Neural progenitor cell (in vitro differentiated cells): Measurements from ENCODE around the gene LHFPL2. TPM values are rescaled to one million over a fixed set of nuclear protein-coding genes. Genes with fewer than 3 reads are reported as not detected.
"Not testable (repeated sequence)": the region's sequence is repeated elsewhere in the genome, so short reads cannot be mapped to it uniquely, and the experiment has no call there.

Experiments
- DNase-seq: peaks from one replicate; pipeline ENCODE4 v3.0.0-alpha.2; 2016; ENCODE audit warnings: low spot score
- H2AFZ ChIP-seq: fragments of 200-600 bp; sonication (generic); replicated peaks from 2 replicates; pipeline ENCODE4 v1.6.1; 2016; ENCODE audit warnings: antibody characterized with exemption
- H3F3A ChIP-seq: fragments of 200-600 bp; sonication (generic); 2 replicates; pipeline ENCODE4 v1.6.1; 2016; ENCODE audit warnings: antibody characterized with exemption, low read depth
- H3K27ac ChIP-seq: fragments of 200-600 bp; sonication (generic); 2 replicates; pipeline ENCODE4 v1.5.1; 2016; ENCODE audit warnings: mild to moderate bottlenecking
- H3K27me3 ChIP-seq: fragments of 200-600 bp; sonication (generic); 2 replicates; pipeline ENCODE4 v1.6.1; 2016; ENCODE audit warnings: mild to moderate bottlenecking, moderate library complexity
- H3K36me3 ChIP-seq: fragments of 200-600 bp; sonication (generic); 2 replicates; pipeline ENCODE4 v1.5.1; 2016
- H3K4me1 ChIP-seq: fragments of 200-600 bp; sonication (generic); 2 replicates; pipeline ENCODE4 v1.6.1; 2016; ENCODE audit warnings: mixed run types
- H3K4me2 ChIP-seq: fragments of 200-600 bp; sonication (generic); 2 replicates; pipeline ENCODE4 v1.6.1; 2016
- H3K4me3 ChIP-seq: fragments of 200-600 bp; sonication (generic); 2 replicates; pipeline ENCODE4 v1.5.1; 2016
- H3K79me2 ChIP-seq: fragments of 200-600 bp; sonication (generic); 2 replicates; pipeline ENCODE4 v1.6.1; 2016; ENCODE audit warnings: low read depth
- H3K9ac ChIP-seq: fragments of 200-600 bp; sonication (generic); 2 replicates; pipeline ENCODE4 v1.6.1; 2016
- H3K9me3 ChIP-seq: fragments of 200-600 bp; sonication (generic); 2 replicates; pipeline ENCODE4 v1.5.1; 2016; ENCODE audit warnings: low read depth
- H4K20me1 ChIP-seq: fragments of 200-600 bp; sonication (generic); 2 replicates; pipeline ENCODE4 v1.6.1; 2016; ENCODE audit warnings: low read depth
- H3K27ac Mint-ChIP-seq: 3 replicates; pipeline ENCODE4 v1.8.0; 2021; ENCODE audit warnings: mixed read lengths
- H3K27me3 Mint-ChIP-seq: 2 replicates; pipeline ENCODE4 v1.8.0; 2022; ENCODE audit warnings: low read depth, mild to moderate bottlenecking, inconsistent platforms, moderate library complexity, mixed read lengths; ENCODE audit not compliant: insufficient read depth
- H3K36me3 Mint-ChIP-seq: 3 replicates; pipeline ENCODE4 v1.8.0; 2021; ENCODE audit warnings: mixed read lengths
- H3K4me1 Mint-ChIP-seq: 3 replicates; pipeline ENCODE4 v1.8.0; 2021; ENCODE audit warnings: mixed read lengths
- H3K4me3 Mint-ChIP-seq: 3 replicates; pipeline ENCODE4 v1.8.0; 2021; ENCODE audit warnings: mild to moderate bottlenecking, moderate library complexity, mixed read lengths
- H3K9me3 Mint-ChIP-seq: 3 replicates; pipeline ENCODE4 v1.8.0; 2020; ENCODE audit warnings: mixed read lengths
- CTCF ChIP-seq: fragments of 200-600 bp; sonication (generic); IDR thresholded peaks from 2 replicates; pipeline ENCODE4 v1.5.1; 2017; ENCODE audit warnings: antibody characterized with exemption, mild to moderate bottlenecking
- EZH2 ChIP-seq: fragments of 200-600 bp; sonication (generic); IDR thresholded peaks from 2 replicates; pipeline ENCODE4 v1.6.1; 2017; ENCODE audit warnings: antibody characterized with exemption, mild to moderate bottlenecking, moderate library complexity
- EZH2phosphoT487 ChIP-seq: fragments of 200-600 bp; sonication (generic); IDR thresholded peaks from 2 replicates; pipeline ENCODE4 v1.6.1; 2017; ENCODE audit warnings: antibody characterized with exemption
- total RNA-seq: library from RNA; depleted of rRNA; stranded (reverse); fragments of >200 nt; gene quantifications from 2 replicates; pipeline ENCODE4 v1.2.3, GENCODE V29; 2015; ENCODE audit warnings: low replicate concordance

LHFPL2 gene
- total RNA-seq, 1 donor from 2014 or later = 21.1 TPM

GRCh38 chr5:78679905-78680304 lies 31.3 kb upstream of the LHFPL2 start:
- H3K4me1 Mint-ChIP-seq = no peaks in the 10 kb centered on the region
- H2AFZ ChIP-seq = no peak overlapping the region
- H3K27ac ChIP-seq = no peak overlapping the region
- no peak overlapping the region for H3K4me2 ChIP-seq
- H3F3A ChIP-seq = no peaks in the 10 kb centered on the region
- no peaks in the 10 kb centered on the region for H3K9me3 ChIP-seq
- peaks cover 4% of the 10 kb centered on the region for H3K27me3 Mint-ChIP-seq
- H3K9me3 Mint-ChIP-seq = peaks cover 10% of the 10 kb centered on the region
- no peaks in the 10 kb centered on the region for H3K27me3 ChIP-seq
- H3K36me3 ChIP-seq = no peaks in the 10 kb centered on the region
- no peaks in the 10 kb centered on the region for H3K79me2 ChIP-seq
- no peak overlapping the region for H3K4me3 Mint-ChIP-seq
- no peak overlapping the region for H3K27ac Mint-ChIP-seq
- H4K20me1 ChIP-seq = no peaks in the 10 kb centered on the region
- no peak for DNase-seq
- no peak overlapping the region for H3K4me3 ChIP-seq
- H3K9ac ChIP-seq = no peak overlapping the region
- TF ChIP-seq EZH2phosphoT487 (no peak), CTCF (no peak), EZH2 (no peak)
- H3K4me1 ChIP-seq = no peaks in the 10 kb centered on the region
- no peaks in the 10 kb centered on the region for H3K36me3 Mint-ChIP-seq

GRCh38 chr5:78677777-78678668 lies 29.5 kb upstream of the LHFPL2 start:
- Mint-ChIP-seq H3K9me3 (peaks cover 7% of the 10 kb centered on the region), H3K36me3 (no peaks in the 10 kb centered on the region), H3K4me3 (no peak overlapping the region), H3K4me1 (no peaks in the 10 kb centered on the region), H3K27ac (no peak overlapping the region), H3K27me3 (peaks cover 2% of the 10 kb centered on the region)
- Histone ChIP-seq H3K4me1 (no peaks in the 10 kb centered on the region), H3K9me3 (no peaks in the 10 kb centered on the region), H3K27me3 (no peaks in the 10 kb centered on the region), H3K36me3 (no peaks in the 10 kb centered on the region), H3K9ac (no peak overlapping the region), H2AFZ (no peak overlapping the region), H3K4me3 (no peak overlapping the region), H3K27ac (no peak overlapping the region), H3F3A (no peaks in the 10 kb centered on the region), H3K79me2 (no peaks in the 10 kb centered on the region), H4K20me1 (no peaks in the 10 kb centered on the region), H3K4me2 (no peak overlapping the region)
- DNase-seq = no peak
- TF ChIP-seq EZH2 (no peak), EZH2phosphoT487 (no peak), CTCF (no peak)

- no peak for TF ChIP-seq CTCF
- no peak for DNase-seq
- H3K27ac Mint-ChIP-seq = no peak overlapping the region
These were observed 27.6 kb upstream of the LHFPL2 start for GRCh38 chr5:78675956-78676730.

GRCh38 chr5:78673827-78674226 lies 25.3 kb upstream of the LHFPL2 start:
- not testable (repeated sequence) for H3K4me1 ChIP-seq, H3K27me3 Mint-ChIP-seq, DNase-seq, H3K4me3 ChIP-seq, H3K4me2 ChIP-seq, H3K36me3 Mint-ChIP-seq, H3K9me3 ChIP-seq, H3K36me3 ChIP-seq, H3K79me2 ChIP-seq, H3K27me3 ChIP-seq, H3K27ac ChIP-seq, H2AFZ ChIP-seq, H4K20me1 ChIP-seq, H3K4me3 Mint-ChIP-seq, H3F3A ChIP-seq, H3K4me1 Mint-ChIP-seq, H3K27ac Mint-ChIP-seq, H3K9ac ChIP-seq, H3K9me3 Mint-ChIP-seq

More at GRCh38 chr5:78675956-78676730, 27.6 kb upstream of the LHFPL2 start:
- Histone ChIP-seq H3K36me3 (no peaks in the 10 kb centered on the region), H3K4me3 (no peak overlapping the region), H3K27me3 (no peaks in the 10 kb centered on the region), H3K79me2 (no peaks in the 10 kb centered on the region), H2AFZ (no peak overlapping the region), H3K9me3 (no peaks in the 10 kb centered on the region), H3K9ac (no peak overlapping the region), H3F3A (no peaks in the 10 kb centered on the region), H3K27ac (no peak overlapping the region), H4K20me1 (no peaks in the 10 kb centered on the region), H3K4me1 (no peaks in the 10 kb centered on the region), H3K4me2 (no peak overlapping the region)
- Mint-ChIP-seq H3K27me3 (peaks cover 2% of the 10 kb centered on the region), H3K4me3 (no peak overlapping the region), H3K9me3 (peaks cover 5% of the 10 kb centered on the region), H3K36me3 (no peaks in the 10 kb centered on the region), H3K4me1 (no peaks in the 10 kb centered on the region)
